GM18907 (cell line): ENCODE results near the gene IRX3.

Experiments
- ATAC-seq: cut with Tn5 transposase; IDR thresholded peaks from one replicate; pipeline ENCODE4 v1.9.1; 2021; ENCODE audit warnings: mild to moderate bottlenecking, moderate library complexity; ENCODE audit not compliant: unreplicated experiment

Gene IRX3

DNA sequence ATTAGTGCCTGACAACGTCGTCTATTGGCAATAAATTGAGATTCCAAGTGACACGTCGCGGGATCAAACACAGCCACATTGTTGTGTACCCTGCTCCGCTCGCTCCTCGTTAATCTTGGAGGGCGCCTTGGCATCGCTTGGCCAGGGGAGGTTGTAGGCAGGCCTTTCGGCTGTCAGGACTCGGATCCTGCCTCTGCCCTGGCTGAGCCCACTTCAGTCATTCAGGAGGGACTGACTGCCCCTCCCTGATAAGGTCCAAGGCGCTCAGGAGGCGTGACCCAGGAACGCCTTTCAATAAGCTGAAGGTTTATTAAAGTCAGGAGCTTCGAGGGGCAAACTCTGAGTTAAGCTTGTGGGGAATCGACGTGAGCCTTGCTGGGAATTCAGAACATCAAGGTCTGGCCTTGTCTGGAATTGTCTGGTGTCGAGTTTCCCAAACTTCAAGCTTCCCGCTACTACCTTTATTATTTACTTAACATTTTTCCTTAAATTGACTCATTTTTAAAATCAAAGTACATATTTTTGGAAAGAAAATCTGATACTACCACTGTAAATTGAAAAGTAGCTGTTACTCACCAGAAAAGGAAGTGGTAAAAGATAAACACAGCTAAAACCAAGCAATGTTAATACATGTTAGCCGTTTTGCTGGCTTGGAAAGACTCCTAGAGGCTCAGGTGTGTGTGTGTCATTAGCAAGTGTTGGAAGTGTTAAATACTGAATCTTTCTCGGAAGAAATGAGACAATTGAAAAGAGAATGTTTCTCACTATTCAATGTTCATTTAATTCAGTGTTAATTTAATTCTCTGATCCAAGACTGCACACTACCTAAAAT lies 5.3 kb upstream of the IRX3 start:
- ATAC-seq, result no peak

DNA sequence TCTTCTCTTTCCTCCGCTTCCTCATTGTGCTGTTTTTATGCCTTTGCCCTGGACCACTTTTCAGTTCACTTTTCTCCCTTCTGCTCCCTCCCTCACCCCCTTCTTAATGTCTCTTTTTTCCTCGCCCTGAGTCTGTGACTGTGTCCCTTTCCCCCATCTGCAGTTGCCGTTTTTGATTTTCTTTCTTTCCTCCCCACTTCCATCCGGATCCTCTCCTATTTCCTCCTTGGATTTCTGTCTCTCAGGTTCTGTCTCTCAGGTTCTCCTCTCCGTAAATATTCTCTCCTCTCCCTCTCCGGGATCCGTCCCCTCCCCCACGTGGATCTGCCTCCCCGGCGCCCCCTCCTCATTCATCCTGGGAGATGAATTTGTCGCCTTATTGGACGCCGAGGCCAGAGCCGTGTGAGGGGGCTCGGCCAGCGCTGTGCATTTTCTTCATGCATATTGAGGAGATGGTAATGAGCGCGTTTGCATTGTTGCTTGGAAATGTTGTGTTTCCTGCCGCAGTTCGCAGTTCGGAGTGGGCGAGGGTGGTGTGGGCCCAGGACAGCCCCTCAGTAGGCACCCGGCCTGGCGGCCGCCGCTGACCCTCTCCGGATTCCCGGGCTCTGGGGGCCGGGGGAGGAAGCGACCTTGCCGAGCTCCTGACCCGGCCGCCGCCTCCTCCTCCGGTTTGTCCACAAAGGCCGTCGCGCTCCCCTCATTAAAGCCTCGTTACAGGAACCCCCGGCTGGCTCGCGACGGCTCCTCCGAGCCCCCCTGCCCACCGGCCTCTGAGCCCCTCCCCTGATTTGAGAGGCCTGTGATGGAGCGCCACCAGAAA lies 4.5 kb upstream of the IRX3 start:
- ATAC-seq, result no peak

DNA sequence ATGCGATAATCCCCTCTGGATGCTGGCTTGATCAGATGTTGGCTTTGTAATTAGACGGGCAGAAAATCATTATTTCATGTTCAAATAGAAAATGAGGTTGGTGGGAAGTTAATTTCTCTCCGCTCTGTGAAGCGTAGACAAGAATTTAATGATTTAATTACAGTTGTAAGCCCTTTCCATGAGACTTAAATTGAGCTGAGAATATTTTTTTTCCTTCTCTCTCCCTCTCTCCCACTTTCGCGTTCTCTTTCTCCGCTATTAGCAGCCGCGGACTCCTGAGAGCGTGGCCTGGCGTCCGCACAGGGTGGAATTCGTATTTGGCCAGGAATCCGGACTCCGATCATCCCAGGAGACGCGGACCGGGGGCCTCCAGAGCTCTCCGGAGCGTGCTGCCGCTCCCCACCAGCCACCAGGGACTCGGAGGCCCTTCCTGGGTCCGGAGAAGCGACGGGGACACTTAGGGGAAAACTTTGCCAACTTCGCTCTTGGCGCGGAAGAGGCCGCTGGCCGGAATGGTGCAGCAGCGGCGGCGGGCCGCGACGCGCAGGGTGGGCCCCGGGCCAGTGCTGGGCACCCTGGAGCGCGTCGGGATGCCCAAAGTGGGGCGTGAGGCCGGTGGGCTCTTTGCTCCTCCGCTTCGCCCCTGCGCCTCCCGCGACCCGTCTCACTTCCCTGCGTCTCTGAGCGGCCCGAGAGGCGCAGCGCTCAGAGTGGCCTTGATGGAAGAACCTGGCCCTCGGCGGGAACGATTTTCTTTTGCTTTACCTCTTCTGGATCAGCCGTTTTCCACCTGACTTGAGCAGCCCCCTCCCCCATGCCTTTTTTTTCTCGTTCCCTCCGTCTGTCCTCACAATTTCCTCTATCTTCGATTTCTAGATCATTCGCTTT lies 3.6 kb upstream of the IRX3 start:
- ATAC-seq, result no peak

DNA sequence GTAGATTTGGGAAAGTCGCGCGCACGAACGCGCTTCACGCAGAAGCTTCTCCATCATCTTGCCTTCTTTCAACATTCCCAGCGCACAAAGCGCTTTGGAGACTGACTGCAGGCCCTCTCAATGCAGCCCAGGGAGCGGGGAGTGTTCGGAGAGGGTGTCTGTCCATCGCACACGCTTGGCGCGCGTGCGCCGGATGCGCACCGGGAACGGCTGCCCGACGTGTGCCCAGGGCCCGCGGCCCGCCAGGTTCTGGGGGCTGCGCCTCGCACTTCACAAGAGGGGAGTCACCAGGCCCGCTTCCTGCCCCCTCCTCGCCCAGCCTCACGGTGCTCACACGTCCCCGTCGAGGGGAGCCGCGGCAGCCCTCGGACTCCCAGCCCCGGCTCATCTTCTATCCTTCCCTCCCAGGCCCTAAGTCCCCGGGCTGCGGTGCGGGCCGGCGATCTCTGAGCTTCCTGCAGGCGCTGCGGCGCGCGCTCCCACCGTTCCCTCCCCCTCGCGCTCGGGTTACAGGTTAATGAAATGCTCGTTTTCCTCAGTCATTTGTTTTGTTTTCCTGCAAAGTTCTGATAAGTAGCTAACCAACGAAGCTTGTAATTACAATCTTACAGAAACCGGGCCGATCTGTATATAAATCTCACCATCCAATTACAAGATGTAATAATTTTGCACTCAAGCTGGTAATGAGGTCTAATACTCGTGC lies 2.8 kb upstream of the IRX3 start:
- no peak for ATAC-seq

DNA sequence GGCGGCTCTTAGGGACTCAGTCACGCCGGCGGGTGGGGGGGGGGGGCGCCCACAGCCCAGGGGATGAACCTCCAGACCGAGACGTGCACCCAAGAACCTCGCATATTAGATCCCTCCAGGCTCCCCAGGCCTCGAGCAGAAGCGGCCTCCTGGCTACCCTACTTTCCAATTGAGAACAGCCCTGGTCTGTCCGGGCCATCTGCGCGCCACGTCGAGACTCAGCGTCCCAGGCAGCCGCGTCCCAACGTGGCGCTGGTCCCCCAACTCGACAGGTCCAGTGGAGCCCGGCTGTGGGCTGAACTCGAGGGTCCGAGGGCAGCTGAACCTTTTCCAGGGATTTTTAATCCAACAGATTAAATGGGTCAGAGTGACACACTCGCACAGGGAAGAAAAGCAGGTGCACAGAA lies 2.3 kb upstream of the IRX3 start:
- ATAC-seq, result no peak

DNA sequence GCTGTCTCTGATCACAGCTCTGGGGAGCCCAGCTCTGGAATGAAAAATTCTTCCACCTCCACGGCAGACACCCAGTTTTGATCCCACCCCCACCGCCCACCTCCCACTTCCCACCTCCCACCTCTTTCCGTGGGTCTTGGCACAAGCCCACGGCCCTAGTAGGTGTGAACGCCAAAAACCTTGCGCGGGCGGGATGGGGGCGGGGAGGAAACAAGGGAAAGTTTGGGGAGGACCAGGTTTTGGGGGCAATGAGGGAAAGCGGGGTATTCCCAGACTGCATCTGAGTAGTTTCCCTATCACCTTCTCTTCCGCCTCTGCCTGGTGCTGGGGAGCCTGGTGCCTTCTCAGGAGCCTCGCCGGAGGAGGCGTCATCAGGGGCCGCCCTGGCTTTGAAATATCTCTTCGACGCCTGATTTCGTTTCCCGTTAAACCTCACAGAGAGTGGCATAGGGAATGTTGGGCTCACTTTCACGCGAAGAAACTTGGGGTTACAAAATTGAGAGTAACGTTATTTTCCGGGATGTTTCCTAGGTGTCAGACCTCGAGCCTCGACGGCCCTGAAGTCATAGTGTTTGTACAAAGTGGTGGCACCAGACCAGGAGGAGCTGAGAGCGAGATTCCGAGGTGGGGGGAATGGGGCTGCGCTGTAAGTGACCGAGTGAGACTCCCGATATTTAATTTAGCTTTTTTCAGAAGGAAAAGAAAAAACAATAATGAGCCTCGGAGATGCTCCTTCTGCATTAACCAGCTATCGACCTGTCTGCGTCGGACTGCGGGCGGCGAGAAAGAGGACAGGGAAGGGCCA lies 1.6 kb upstream of the IRX3 start:
- ATAC-seq, result no peak

DNA sequence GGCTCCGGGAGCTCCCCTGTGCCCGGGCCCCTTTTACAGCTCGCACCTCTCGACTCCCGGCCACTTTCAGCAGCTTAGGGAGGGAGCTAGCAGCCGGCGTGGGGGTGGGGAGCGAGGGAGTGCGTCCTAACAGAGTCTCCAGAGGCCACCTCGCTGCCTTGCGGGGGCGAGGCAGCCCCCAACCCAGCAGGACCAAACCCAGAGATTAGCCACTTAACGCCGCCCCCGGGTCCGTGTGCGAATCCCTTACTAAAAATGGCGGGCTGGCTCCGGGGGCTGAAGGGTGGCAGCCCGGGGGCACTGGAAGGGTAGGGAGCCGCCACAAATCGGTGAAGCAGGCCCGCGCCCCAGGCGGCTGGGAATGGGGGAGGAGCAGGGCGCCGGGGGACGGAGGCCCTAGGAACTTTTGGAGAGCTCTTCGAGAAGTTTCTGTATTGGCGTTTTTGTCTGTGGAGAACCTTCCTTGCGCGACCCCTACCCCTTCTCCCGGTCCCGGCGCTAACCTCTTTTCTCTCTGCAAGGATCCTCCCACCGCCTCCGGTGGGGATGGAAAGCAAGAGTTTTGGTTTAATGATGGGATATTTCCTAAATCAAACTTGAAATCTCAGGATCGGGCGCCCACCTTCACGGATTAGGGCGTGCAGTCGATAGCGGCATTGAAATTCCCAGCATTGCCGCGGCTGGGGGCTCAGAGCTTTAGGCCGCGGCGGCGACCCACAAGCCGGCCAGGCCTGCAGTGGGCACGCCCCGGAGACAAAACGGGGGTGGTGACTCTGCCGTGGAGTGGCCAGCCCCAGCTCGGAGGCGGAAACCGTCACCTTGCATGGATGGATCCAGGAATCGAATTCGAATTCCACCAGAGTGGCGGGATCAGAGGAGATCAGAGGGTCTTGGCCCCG lies 793 bp upstream of the IRX3 start:
- no peak for ATAC-seq

DNA sequence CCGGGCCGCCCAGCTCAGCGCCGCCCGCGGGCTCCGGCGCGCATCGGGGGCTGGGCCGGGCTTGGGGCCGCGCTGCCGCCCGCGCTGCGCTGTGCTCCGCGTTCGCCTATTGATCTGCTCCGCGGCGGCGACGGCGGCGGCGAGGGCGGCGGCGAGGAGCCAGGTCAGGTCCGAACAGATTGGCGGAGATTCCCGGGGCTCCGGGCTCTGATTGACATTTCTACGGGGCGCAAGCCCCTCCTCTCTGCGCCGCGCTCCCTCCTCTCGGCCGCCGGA lies 559 bp downstream of the IRX3 start:
- no peak for ATAC-seq

DNA sequence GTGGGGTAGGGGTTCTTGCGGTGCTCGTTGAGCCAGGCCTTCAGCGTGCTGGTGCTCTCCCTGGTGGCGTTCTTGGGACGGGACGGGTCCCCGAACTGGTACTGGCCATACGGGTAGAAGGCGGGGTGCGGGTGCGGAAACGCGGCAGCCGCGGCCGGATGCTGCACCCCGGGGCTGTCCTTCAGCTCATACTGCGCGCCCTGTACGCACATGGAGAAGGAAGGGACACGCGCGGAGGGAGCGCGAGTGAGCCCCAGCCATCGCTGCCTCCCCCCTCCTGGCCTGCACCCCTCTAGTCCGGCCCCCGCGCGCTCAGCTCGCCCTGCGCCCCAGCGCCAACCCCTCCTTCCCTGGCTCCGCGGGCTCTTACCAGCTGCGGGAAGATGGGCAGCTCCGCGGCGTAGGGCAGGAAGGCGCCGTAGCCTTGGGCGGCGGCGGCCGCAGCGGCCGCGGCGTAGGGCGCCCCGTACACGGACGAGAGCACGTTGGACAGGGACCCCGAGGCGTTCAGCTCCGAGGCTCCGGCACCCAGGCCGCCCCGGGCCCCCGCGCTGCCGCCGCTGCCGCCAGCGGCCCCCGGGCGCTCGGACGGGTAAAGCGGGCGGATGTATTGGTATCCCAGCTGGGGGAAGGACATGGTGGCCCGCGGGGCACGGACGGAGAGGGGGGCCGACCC lies 1.0 kb downstream of the IRX3 start:
- ATAC-seq, result no peak

DNA sequence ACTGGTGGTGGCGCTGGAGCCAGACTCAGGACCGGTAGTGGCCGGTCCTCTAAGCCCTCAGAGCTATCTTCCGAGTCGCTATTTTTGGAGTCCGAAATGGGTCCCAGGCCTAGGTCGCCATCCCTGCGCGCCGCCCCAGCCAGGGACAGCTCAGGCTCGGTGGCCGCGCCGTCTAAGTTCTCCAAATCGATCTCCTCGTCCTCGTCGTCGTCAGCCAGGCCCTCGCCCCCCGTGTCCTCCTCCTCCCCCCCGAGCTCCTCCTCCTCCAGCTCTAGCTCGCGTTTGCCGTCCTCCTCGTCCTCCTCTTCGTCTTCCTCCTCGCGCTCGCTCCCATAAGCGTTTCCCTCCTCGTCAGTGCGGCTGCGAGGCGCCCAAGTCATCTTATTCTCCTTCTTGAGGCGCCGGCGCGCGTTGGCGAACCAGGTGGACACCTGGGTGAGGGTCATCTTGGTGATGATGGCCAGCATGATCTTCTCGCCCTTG lies 1.6 kb downstream of the IRX3 start:
- ATAC-seq, result no peak

DNA sequence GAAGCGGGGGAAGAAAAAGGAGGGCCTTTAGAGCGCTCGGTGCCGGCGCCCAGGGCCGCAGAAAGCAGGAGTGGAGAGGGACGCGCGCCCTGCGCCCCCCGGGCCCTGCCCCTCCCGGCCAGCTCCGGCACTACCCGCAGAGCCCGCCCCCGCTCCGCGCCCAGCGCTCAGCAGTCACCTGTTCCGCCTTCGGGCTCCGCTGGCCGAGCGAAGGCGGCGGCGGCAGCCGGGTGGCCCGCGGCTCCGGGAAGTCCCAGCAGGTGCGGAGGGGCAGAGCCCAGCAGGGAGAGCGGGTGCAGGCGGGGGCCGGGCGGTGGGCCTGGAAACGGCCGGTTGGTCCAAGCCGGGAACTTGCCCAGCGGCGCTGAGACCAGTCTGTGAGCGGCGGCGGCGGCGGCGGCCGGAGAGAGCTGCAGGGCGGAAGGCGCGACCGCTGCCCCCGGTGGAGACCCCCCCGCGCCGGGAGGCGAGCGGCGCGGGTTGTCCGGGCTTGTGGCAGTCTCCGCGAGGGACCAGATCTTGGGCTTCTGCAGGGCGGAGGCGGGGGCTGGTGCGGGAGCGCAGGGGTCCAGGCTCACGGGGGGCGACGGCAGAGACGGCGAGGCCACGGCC lies 2.2 kb downstream of the IRX3 start:
- ATAC-seq, result no peak

DNA sequence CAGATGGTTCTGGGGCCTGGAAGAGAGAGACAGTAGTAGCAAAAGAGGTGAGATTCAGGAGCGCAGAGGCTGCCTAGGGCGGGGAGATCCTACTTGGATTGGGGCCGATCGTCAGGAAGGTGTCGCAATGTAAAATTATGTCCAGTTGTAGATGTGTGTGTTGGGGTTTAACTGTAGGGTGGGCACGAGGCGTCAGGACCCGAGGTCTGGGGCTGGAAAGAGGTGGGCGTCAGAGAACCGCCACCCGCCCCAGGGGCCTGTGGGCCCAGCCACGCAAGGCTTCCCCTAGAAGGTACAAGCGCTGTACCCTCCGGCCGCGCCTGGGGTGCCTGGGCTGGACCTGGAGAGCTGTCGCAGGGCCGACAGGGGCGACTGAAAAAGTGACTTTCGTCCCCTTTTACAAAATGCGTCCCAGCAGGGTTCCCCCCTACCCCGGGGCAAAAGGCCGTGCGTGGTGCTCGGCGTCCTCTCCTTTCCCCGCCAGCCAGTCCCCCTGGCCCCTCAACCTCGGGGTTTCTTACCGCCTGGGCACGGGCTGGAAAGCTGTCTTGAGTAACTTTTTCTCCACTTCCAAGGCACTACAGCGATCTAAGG lies 2.8 kb downstream of the IRX3 start:
- ATAC-seq, result no peak

DNA sequence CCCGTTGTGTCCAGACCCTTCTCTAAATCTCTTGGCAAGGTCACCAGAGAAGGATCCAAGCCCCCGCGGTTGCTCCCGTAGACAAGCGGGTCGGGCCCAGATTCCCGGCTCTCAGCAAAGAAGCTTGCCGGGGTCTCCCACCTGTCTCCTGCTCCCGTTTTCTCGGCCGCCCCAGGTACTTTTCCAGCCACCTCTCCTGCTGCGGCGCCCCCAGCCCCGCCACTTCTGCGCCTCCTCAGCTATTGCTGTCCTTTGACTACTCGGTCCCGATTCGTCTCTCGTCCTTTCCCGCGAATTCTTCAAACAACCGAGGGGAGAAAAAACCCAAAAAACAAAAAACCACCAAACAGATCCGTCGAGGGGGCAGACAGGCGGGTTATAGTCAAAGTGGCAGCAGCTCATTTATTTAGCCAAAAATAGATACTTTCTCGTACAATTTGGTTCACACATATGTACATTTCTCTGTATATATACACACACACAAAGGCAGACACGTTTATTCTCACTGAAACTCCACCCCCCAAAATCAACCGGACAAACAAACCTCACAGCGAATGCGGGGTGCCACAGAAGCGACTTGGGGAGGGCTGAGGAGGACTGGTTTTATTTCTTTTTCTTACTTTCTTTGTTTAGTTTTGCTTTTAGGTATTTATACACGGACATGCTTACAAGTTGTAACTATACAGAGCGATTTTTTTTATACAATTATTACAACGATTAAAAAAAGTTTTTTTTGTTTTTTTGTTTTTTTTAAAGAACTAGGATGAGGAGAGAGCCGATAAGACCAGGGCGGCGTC lies 3.5 kb downstream of the IRX3 start:
- ATAC-seq, result no peak

DNA sequence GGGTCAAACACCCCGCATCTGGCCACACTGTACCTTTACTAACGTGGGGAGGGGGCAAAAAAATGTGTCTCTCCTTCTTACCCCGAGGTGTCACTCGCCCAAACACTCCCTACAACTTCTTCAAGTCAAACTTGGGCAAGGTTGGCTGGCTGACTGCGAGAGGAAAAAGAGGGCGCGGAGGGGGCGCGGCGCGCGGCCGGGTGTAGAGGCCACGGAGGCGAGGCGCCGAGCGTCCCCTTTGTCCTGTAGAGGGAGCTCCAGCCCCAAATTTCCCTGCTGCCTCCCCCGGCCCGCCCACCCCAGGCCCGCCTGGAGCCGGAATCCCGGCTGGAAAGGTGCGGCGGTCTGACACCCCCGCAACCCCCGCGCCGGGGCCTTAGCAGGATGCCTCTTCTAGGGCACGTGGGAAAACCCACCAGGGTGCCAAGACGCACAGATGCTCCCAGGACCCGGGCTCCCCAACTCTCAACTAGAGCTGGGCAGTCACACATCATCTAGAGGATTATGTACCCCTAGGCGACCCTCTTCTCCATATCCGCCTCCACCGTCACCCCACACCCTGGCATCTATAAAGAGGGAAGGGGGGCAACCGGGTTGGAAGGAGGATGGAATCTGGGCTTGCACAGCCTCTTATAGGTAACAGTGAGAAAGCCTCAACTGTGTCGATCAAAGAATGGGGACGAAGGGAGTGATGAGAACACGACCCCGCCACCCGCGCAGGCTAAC lies 4.2 kb downstream of the IRX3 start:
- ATAC-seq, result no peak

DNA sequence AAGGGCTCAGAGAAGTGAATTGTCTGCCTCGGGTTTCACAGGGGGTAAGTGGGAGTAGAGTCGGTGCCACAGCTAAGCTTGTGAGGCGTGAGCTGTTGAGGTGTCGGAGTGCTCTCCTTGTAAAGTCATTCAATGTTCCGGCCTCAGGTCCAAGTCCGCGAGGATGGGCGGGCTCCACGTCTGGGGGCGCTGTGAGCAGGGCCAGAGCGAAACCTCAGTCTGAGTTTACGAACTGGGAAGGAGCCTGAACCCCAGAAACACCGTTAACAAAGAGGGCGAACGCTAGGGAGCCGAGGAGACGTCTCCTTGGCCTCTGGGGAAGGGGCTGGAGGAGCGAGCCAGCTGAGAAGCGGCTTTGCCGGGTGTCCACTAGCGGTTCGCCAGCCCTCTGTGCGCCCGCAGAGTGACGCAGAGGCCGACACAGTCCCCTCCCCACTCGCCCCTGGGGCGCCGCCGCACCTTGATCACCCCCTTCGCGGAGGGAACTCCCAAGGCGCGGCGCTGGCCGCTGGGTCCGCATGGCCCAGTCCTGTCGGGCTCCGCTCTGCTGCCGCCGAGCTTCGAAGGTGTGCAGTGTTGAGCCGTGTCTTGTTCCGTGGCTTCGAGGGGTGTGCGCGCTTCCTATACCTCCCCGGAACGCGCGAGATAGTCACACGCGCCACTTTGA lies 4.9 kb downstream of the IRX3 start:
- no peak for ATAC-seq

DNA sequence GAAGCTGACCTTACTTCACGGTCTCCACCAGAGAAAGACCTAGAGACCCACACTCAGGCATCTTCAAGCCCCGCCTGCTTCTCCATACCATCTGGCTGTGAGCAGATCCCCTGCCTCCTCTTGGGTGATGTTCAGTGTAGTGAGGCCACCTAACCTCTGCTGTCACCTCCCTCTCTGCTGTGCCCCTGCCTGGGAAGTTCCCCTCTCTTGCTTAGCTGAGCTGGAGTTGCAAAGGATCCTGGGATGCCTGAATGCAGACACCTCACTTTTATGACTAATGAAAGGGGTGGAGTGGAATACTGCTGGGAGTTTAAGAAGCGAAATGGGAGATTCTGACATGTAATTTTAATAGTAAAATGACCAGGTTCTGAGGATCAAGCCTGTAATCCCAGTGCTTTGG lies 5.8 kb downstream of the IRX3 start:
- no peak for ATAC-seq
